T follicular helper cell (primary cell): ENCODE measurements around the gene DLX6.

Experiments
- DNase-seq: peaks from one replicate; pipeline ENCODE4 v3.0.0-alpha.2; 2020; ENCODE audit warnings: low read depth

DLX6 gene

GRCh38 chr7:97011104-97011503 lies 5.8 kb downstream of the DLX6 start:
- no peak for DNase-seq

DNA sequence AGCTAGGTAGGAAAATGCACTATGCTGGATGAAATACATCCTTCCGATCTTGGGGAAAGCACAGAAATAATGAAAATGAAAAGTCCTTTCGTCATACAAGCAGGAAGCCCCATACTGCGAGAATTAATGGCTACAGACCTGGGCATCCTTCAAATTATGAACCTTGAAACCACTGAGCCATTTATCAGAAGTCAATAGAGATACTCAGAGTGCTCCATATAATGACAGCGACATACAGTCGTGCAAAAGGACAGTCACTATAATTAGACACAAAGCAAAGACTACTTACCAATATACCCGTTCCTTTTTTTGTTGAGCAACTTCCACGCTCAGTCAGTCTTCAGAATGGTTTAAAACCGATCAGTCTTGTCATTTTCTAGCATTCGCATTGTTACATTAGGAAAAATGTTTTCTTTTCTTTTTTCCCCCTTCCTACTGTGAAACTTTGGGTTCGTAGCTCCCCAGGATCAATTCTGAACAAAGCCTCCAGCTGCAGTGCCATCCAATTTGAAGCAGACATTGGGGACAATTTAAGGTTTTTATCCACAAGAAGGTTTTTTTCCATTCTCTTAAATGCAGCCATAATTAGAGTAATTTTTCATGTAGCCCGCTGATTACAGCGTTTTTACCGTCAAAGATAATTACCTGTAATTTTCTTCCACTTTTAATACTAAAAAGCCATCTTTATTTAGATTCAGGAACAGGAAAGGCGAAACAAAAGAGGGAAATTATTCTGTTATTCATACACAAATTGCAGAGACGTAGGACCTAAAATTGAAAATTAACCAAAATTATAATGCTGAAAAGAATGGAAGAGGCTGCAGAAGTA lies 6.4 kb downstream of the DLX6 start:
- DNase-seq, result no peak

GRCh38 chr7:97012365-97013133 lies 7.2 kb downstream of the DLX6 start:
- DNase-seq, result no peak

DNA sequence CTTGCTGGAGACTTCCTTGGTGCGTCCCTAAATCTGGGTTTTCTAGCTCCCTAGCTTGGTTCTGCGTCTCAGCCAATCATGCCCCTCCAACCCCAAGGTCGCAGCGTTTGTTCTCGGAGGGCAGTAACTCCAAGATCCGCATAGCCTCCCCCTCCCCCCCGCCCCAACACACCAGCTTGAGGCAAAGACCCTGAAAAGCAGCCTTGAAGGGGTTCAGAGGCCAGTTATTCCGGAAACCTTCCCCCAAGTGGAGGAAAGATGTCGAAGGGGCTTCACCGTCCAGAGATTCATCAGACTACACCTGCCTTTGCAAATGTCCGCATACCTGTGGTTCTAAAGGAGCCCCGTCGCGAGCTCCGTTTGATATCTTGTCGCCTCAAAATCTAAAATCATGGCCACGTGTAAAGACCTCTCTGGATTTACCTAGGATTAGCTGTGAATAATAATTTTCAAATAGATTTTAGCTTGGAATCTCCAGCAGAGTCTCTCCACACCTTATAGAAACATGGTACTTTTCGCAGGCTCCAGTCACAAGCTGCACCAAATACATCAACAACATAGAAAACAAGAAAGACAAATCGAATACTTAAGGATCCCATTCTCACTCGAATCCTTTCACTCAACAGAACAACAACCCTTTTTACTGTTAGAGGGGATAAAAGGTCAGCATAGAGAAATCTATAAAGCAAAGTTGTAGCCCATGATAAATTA lies 7.9 kb downstream of the DLX6 start:
- DNase-seq, result no peak

- DNase-seq, result no peak
Measured at GRCh38 chr7:97013845-97014134, 8.4 kb downstream of the DLX6 start.

DNA sequence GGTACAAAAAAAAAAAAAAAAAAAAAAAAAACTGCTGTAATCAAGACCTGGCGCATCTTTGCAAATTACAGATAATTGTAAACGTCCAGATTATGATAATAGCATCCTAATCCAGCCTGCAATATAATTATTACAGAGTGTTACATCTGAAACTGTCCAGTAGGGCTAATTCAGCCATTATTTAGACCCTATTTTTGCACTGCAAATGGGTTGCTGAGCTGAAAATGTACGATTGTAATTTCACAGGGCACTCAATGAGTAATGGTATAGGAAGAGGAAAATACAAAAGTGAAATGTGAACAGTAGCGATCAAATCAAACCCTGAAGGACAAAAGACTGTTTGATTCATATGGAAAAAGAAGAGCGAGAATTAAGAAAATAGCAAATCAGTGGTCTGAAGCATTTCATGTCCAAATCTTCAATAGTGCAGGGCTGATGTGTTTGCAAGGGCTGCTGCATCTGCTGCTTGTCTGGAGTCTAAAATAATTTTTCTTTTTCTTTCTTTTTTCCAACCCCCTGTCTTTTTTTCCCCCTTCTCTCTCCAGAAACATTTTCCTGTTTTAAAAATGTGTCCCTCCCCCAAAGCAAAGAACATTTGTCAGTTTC lies 8.9 kb downstream of the DLX6 start:
- no peak for DNase-seq

DNA sequence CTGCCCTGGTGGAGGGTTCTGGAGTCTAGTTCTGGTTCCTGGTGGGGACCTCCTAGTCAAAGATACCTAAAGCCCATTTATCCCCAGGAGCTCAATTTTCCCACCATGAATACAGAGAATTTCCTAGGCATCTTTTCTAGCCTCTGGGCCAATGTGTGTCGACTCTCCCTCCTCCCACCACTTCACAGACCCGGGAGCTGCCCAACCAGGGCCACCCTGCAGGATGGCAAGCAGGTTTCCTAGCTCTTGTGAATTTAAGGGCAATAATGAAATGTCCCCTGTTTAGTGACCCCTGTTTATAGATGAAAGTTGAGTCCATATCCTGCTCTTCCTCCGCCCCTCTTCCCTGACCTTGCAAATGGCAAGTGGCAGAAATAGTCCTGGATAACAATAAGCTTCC lies 9.9 kb downstream of the DLX6 start:
- DNase-seq, result no peak

GRCh38 chr7:97015756-97016380 lies 10.5 kb downstream of the DLX6 start:
- DNase-seq, result no peak

GRCh38 chr7:97016381-97017191 lies 11.2 kb downstream of the DLX6 start:
- no peak for DNase-seq

- DNase-seq, result no peak
Measured at GRCh38 chr7:97017192-97018125, 12.1 kb downstream of the DLX6 start.

- DNase-seq, result no peak
Measured at GRCh38 chr7:97018126-97018601, 12.8 kb downstream of the DLX6 start.

- DNase-seq, result no peak
Measured at GRCh38 chr7:97018791-97019531, 13.6 kb downstream of the DLX6 start.

GRCh38 chr7:97019710-97020225 lies 14.4 kb downstream of the DLX6 start:
- no peak for DNase-seq

DNA sequence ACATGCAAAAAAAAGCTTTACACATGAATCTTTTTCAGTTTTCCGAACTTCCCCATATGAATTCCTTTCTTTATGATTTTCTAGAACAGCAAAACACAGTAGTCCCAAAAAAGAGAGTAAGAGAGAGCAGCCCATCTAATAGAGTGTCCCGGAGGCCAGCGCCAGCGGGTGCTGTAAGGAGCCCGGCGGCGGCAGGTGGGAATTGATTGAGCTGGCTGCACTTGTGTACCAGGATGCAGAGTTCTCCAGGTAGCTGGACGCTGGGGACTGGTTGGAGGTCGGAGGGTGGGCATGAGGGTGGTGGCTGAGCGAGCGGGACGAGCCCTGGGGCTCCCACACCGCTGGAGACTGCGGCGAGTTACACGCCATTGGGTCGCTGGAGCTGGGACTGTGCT lies 15.2 kb downstream of the DLX6 start:
- no peak for DNase-seq

DNA sequence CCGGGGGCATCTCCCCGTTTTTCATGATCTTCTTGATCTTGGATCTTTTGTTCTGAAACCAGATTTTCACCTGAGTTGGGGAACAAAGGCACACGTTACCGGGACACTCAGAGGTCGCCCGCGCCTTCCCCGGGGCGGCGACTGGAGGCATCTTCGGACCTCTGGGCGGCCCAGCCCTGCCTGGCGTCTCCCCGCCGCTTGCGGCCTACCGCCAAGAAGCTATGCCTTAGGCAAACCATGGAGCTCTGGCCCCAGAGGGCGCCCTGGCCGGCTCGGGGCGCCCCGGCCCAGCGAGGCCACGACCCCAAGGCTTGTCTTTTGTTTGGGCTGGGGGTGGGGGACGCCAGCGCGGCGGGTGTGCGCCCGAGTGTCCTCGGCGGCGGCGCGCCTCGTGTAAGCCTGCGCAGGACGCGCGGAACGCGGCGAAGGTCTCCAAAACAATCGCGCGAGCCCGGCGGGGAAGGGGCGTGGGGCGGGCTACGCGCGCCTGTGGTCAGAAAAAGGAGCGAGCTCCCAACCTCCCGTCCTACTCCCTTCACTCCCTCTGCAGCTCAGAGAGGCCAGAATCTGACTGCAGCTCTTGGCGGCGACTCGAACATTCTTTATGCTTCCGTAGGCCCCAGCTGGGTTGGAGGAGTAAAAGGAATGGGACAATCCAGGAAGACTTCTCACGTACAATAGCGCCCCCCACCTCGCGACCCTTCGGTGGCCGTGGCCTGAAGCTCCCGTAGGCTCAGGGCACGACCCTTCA lies 15.8 kb downstream of the DLX6 start:
- DNase-seq, result no peak

GRCh38 chr7:97021747-97022490 lies 16.6 kb downstream of the DLX6 start:
- no peak for DNase-seq
